ENCODE data around the gene PRICKLE1.
A peak's percentile ranks its signal among the peaks of the same experiment; 100 is the strongest.

The PRICKLE1 gene

GRCh38 chr12:42589465-42590329 is at the start of gene PRICKLE1:
Gene PRICKLE1, minus strand, starts transcription at chr12:42589746. Its CDS starts 117,230 bp downstream, at chr12:42472516.
- peak; percentile 64 for DNase-seq

- DNase-seq: no peak
These were observed 49.2 kb upstream of the PRICKLE1 start for GRCh38 chr12:42638697-42639096.

- DNase-seq: no peak
These were observed 48.5 kb upstream of the PRICKLE1 start for GRCh38 chr12:42638011-42638410.

- no peak for DNase-seq
These were observed 47.4 kb upstream of the PRICKLE1 start for GRCh38 chr12:42636993-42637392.

- DNase-seq: no peak
These were observed 44.0 kb upstream of the PRICKLE1 start for GRCh38 chr12:42633594-42633993.

GRCh38 chr12:42631513-42631912 is 42.0 kb upstream of the PRICKLE1 start:
- no peak for DNase-seq

- no peak for DNase-seq
These were observed 40.8 kb upstream of the PRICKLE1 start for GRCh38 chr12:42630314-42630713.

- no peak for DNase-seq
These were observed 37.6 kb upstream of the PRICKLE1 start for GRCh38 chr12:42627151-42627550.

- no peak for DNase-seq
These were observed 36.1 kb upstream of the PRICKLE1 start for GRCh38 chr12:42625611-42626010.

GRCh38 chr12:42617622-42618021 is 28.1 kb upstream of the PRICKLE1 start:
- DNase-seq: no peak

- no peak for DNase-seq
These were observed 25.5 kb upstream of the PRICKLE1 start for GRCh38 chr12:42615006-42615405.

GRCh38 chr12:42612231-42612613 is 22.7 kb upstream of the PRICKLE1 start:
- no peak for DNase-seq

GRCh38 chr12:42611571-42612230 is 22.2 kb upstream of the PRICKLE1 start:
- no peak for DNase-seq

- DNase-seq: no peak
These were observed 20.1 kb upstream of the PRICKLE1 start for GRCh38 chr12:42609605-42610004.

- no peak for DNase-seq
These were observed 18.8 kb upstream of the PRICKLE1 start for GRCh38 chr12:42608196-42608825.

GRCh38 chr12:42607584-42608058 is 18.1 kb upstream of the PRICKLE1 start:
- no peak for DNase-seq

GRCh38 chr12:42606471-42606870 is 16.9 kb upstream of the PRICKLE1 start:
- DNase-seq: no peak

- no peak for DNase-seq
These were observed 16.1 kb upstream of the PRICKLE1 start for GRCh38 chr12:42605685-42606084.

GRCh38 chr12:42603246-42603990 is 13.9 kb upstream of the PRICKLE1 start:
- DNase-seq: no peak

GRCh38 chr12:42593874-42594273 is 4.3 kb upstream of the PRICKLE1 start:
- no peak for DNase-seq

- DNase-seq: no peak
These were observed 886 bp upstream of the PRICKLE1 start for GRCh38 chr12:42590330-42590934.
